ENCODE measurements around the gene HAUS3.

GRCh38 chr4:2220016-2220630 lies 21.8 kb downstream of the HAUS3 start:
- TF ChIP-seq ZNF282 (IDR thresholded peaks at IDR 0.05; ENCODE audit: partially characterized antibody) (no peak), CREB1 (IDR thresholded peaks at IDR 0.05) (no peak), CREB1 (CRISPR knock-in tag; IDR thresholded peaks at IDR 0.05) (no peak), ATF1 (CRISPR knock-in tag; IDR thresholded peaks at IDR 0.05) (no peak), ZNF292 (CRISPR knock-in tag; IDR thresholded peaks at IDR 0.05; ENCODE audit: borderline replicate concordance, low read depth) (no peak), ZNF530 (CRISPR knock-in tag; IDR thresholded peaks at IDR 0.05; ENCODE audit: low read depth) (no peak), ATAD3A (CRISPR knock-in tag; IDR thresholded peaks at IDR 0.05) (no peak), PTBP1 (IDR thresholded peaks at IDR 0.05; ENCODE audit: low read depth, low read length, poor library complexity, severe bottlenecking) (no peak), JUN (CRISPR knock-in tag; IDR thresholded peaks at IDR 0.05) (no peak), POLR2A (IDR thresholded peaks at IDR 0.05; ENCODE audit: insufficient read depth in 1 of 2, low read depth in 2 of 2, low read length in 2 of 2) (no peak), FOXA1 (IDR thresholded peaks at IDR 0.05) (no peak), FOXA1 (CRISPR knock-in tag; IDR thresholded peaks at IDR 0.05) (no peak), CTCF (CRISPR knock-in tag; IDR thresholded peaks at IDR 0.05) (peak; percentile 96), CENPT (CRISPR knock-in tag; IDR thresholded peaks at IDR 0.05; ENCODE audit: low read depth) (no peak), ZNF121 (CRISPR knock-in tag; IDR thresholded peaks at IDR 0.05) (no peak)

All from HepG2 (cell line).